SU-DHL-6 (cell line): ENCODE measurements around the gene KAZN.

Source experiments
- H2AFZ ChIP-seq: fragments of 200-600 bp; sonication (generic); 2 replicates; pipeline ENCODE4 v1.6.1; 2014; ENCODE audit warnings: low read depth, mild to moderate bottlenecking, moderate library complexity, mixed read lengths, antibody characterized with exemption, low read length; ENCODE audit not compliant: severe bottlenecking
- H3F3A ChIP-seq: fragments of 200-600 bp; shearing (Covaris generic); 2 replicates; pipeline ENCODE4 v1.6.0; 2016; ENCODE audit warnings: antibody characterized with exemption, mild to moderate bottlenecking; ENCODE audit not compliant: insufficient read depth
- H3K27ac ChIP-seq: fragments of 200-600 bp; sonication (generic); 2 replicates; pipeline ENCODE4 v1.5.1; 2016; ENCODE audit warnings: low read depth, mild to moderate bottlenecking, low read length, moderate library complexity, mixed read lengths
- H3K27me3 ChIP-seq: fragments of 200-600 bp; sonication (generic), shearing (Covaris generic); 2 replicates; pipeline ENCODE4 v1.6.0; 2014; ENCODE audit warnings: mild to moderate bottlenecking, low read length
- H3K36me3 ChIP-seq: fragments of 200-600 bp; sonication (generic); 2 replicates; pipeline ENCODE4 v1.6.1; 2014; ENCODE audit warnings: mild to moderate bottlenecking, low read length, mixed read lengths
- H3K4me2 ChIP-seq: fragments of 300-600, 200-600 bp; shearing (Covaris generic), sonication (generic); 2 replicates; pipeline ENCODE4 v1.6.0; 2014; ENCODE audit warnings: low read length, low read depth, mild to moderate bottlenecking; ENCODE audit not compliant: poor library complexity, severe bottlenecking
- H3K4me3 ChIP-seq: fragments of 200-600 bp; sonication (generic); 2 replicates; pipeline ENCODE4 v1.5.1; 2014; ENCODE audit warnings: antibody characterized with exemption, low read length, mild to moderate bottlenecking, mixed read lengths; ENCODE audit not compliant: insufficient read depth, poor library complexity, severe bottlenecking
- H3K79me2 ChIP-seq: fragments of 200-600 bp; sonication (generic); 2 replicates; pipeline ENCODE4 v1.6.1; 2014; ENCODE audit warnings: mild to moderate bottlenecking, low read length, moderate library complexity; ENCODE audit not compliant: insufficient read depth
- H3K9ac ChIP-seq: fragments of 200-600 bp; sonication (generic); 2 replicates; pipeline ENCODE4 v1.7.0; 2014; ENCODE audit warnings: mild to moderate bottlenecking, low read length
- H3K9me2 ChIP-seq: fragments of 200-600 bp; sonication (generic); replicated peaks from 2 replicates; pipeline ENCODE4 v1.6.1; 2014; ENCODE audit warnings: low read length; ENCODE audit not compliant: insufficient read depth
- H3K9me3 ChIP-seq: fragments of 200-600 bp; sonication (generic); 2 replicates; pipeline ENCODE4 v1.6.1; 2014; ENCODE audit warnings: low read length, mixed read lengths; ENCODE audit not compliant: insufficient read depth
- H4K20me1 ChIP-seq: fragments of 200-600 bp; sonication (generic); 2 replicates; pipeline ENCODE4 v1.6.1; 2014; ENCODE audit warnings: low read depth, mild to moderate bottlenecking, antibody characterized with exemption, low read length, moderate library complexity, mixed read lengths
- EZH2phosphoT487 ChIP-seq: fragments of 200-600 bp; sonication (generic), shearing (Covaris generic); conservative IDR thresholded peaks from 2 replicates; pipeline ENCODE4 v1.6.1; 2018; ENCODE audit warnings: mild to moderate bottlenecking, antibody characterized with exemption, low read length, moderate library complexity, mixed read lengths
- TF ChIP-seq, protein P1 (sequence below): fragments of 200-600 bp; sonication (generic); IDR thresholded peaks from one replicate; pipeline ENCODE4 v1.5.1; 2017; ENCODE audit warnings: antibody characterized with exemption, mild to moderate bottlenecking, low read length, moderate library complexity; ENCODE audit not compliant: insufficient read depth, poor library complexity, severe bottlenecking

The KAZN gene

DNA sequence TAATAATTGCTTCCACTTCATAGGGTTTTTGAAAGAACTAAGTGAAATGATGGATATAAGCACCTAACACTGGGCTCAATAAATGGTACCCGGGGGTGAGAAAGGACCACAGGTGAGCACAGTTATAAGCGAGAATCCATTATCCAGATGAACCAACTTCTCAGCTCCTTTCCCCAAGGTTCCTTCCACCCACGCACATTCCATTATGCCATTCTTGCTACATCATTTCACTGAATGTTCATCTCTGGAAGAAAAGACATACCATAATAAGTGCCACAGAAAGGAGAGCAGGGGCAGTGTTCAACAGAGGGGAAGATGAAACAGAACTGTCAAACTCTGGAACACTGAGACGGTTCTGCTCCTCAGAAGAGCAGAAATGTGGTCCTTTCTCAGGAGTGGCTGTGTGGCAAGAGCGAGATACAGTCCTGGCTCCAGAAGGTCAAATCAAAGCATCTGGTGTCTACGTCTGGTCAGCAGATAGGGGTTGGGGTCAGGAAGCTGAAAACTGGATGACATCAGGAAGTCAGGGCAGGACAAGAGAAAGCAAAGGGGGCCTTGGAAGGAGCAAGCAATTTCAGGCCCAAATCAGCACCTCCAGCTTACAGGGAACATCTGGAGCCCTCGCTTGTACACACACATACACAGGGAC is 299.6 kb downstream of the KAZN start:
- Histone ChIP-seq H2AFZ (no peak overlapping the region), H4K20me1 (no peaks in the 10 kb centered on the region), H3K27me3 (no peaks in the 10 kb centered on the region), H3K4me2 (no peak overlapping the region), H3K9me2 (no peaks in the 10 kb centered on the region), H3K9ac (no peak overlapping the region), H3K4me3 (no peak overlapping the region), H3K27ac (no peak overlapping the region), H3K79me2 (no peaks in the 10 kb centered on the region), H3F3A (no peaks in the 10 kb centered on the region), H3K9me3 (no peaks in the 10 kb centered on the region), H3K36me3 (no peaks in the 10 kb centered on the region)
- TF ChIP-seq, protein P1, sequence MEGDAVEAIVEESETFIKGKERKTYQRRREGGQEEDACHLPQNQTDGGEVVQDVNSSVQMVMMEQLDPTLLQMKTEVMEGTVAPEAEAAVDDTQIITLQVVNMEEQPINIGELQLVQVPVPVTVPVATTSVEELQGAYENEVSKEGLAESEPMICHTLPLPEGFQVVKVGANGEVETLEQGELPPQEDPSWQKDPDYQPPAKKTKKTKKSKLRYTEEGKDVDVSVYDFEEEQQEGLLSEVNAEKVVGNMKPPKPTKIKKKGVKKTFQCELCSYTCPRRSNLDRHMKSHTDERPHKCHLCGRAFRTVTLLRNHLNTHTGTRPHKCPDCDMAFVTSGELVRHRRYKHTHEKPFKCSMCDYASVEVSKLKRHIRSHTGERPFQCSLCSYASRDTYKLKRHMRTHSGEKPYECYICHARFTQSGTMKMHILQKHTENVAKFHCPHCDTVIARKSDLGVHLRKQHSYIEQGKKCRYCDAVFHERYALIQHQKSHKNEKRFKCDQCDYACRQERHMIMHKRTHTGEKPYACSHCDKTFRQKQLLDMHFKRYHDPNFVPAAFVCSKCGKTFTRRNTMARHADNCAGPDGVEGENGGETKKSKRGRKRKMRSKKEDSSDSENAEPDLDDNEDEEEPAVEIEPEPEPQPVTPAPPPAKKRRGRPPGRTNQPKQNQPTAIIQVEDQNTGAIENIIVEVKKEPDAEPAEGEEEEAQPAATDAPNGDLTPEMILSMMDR: no peak
- no peak for TF ChIP-seq EZH2phosphoT487

DNA sequence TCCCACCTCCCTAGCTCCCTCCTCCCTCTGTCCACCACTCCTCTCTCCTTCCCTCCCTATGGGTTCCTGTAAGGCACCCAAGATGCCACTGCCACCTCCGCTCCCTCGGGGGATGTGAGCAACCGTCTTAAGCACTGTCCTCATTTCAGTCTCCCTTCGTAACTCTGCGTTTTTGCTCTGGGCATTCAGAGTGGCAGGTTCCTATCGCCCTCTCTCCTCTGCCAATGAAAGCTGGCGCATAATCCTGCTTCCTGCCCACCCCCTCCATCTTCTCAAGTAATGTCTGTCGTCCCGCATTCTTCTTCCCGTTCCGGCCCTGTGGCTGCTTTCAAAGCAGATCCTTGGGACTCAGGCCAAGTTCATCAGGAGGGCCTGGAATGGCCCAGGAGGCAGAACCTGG is 301.2 kb downstream of the KAZN start:
- no peak overlapping the region for H3K4me3 ChIP-seq
- H3K79me2 ChIP-seq: no peaks in the 10 kb centered on the region
- H3K9me3 ChIP-seq: no peaks in the 10 kb centered on the region
- H3K27me3 ChIP-seq: no peaks in the 10 kb centered on the region
- H3K9ac ChIP-seq: no peak overlapping the region
- H3K4me2 ChIP-seq: no peak overlapping the region
- no peaks in the 10 kb centered on the region for H4K20me1 ChIP-seq
- no peaks in the 10 kb centered on the region for H3F3A ChIP-seq
- no peaks in the 10 kb centered on the region for H3K36me3 ChIP-seq
- TF ChIP-seq, protein P1: no peak
- no peak for TF ChIP-seq EZH2phosphoT487
- no peak overlapping the region for H3K27ac ChIP-seq
- H2AFZ ChIP-seq: no peak overlapping the region
- no peaks in the 10 kb centered on the region for H3K9me2 ChIP-seq

DNA sequence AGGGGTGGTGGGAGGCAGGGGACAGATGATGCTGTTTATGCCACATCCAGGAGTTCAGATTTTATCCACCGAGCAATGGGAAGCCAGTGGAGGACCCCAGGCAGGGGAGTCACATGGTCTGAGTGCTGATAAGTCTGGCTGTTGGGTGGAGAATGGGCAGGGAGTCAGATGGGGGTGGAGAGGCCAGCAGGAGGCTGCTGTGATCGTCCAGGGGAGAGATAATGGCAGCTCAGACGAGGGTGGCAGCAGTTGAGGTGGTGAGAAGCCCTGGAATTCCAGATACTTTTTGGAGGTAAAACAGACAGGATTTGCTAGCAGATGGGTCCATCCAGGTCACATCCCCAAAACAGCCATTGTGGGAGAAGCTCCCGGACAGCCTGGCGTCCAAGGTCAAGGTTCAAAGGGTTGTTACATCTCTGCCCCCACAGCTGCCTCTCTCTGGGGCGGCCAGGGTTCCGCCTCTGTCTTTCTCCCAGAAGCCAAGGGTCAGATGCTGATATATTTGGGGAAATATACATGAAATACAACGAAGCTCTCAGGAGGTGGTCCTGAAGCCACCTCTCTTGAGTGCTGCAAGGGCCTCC is 303.0 kb downstream of the KAZN start:
- no peak overlapping the region for H3K27ac ChIP-seq

More for the DNA sequence above, 303.0 kb downstream of the KAZN start:
- Histone ChIP-seq H3K4me2 (no peak overlapping the region), H3K9me3 (no peaks in the 10 kb centered on the region), H3K36me3 (no peaks in the 10 kb centered on the region), H3F3A (no peaks in the 10 kb centered on the region), H4K20me1 (no peaks in the 10 kb centered on the region), H3K4me3 (no peak overlapping the region), H3K79me2 (no peaks in the 10 kb centered on the region), H3K9ac (no peak overlapping the region), H2AFZ (no peak overlapping the region), H3K27me3 (no peaks in the 10 kb centered on the region), H3K9me2 (no peaks in the 10 kb centered on the region)
- TF ChIP-seq, protein P1: no peak
- no peak for TF ChIP-seq EZH2phosphoT487
